Islet of Langerhans (tissue), 1 donor: ENCODE measurements around the gene KCNK7.

Experiments used
- FAIRE-seq: peaks from one replicate; lab custom pipeline; 2011; peaks lifted over from hg19 to GRCh38; lab: Jason Lieb, UNC

The KCNK7 gene

GRCh38 chr11:65556470-65557279, 38.9 kb downstream of the KCNK7 start:
- no peak for FAIRE-seq

GRCh38 chr11:65555693-65556231, 39.8 kb downstream of the KCNK7 start:
- FAIRE-seq = no peak

- FAIRE-seq = no peak
Measured at GRCh38 chr11:65554842-65555430, 40.7 kb downstream of the KCNK7 start.

- FAIRE-seq = no peak
Measured at GRCh38 chr11:65554057-65554818, 41.4 kb downstream of the KCNK7 start.

GRCh38 chr11:65553301-65554001, 42.1 kb downstream of the KCNK7 start:
- no peak for FAIRE-seq

GRCh38 chr11:65552388-65552951, 43.1 kb downstream of the KCNK7 start:
- no peak for FAIRE-seq

- no peak for FAIRE-seq
Measured at GRCh38 chr11:65551572-65552387, 43.8 kb downstream of the KCNK7 start.

GRCh38 chr11:65549096-65549495, 46.5 kb downstream of the KCNK7 start:
- no peak for FAIRE-seq

GRCh38 chr11:65548395-65548794, 47.2 kb downstream of the KCNK7 start:
- FAIRE-seq = no peak

- FAIRE-seq = no peak
Measured at GRCh38 chr11:65547446-65548125, 48.0 kb downstream of the KCNK7 start.

- no peak for FAIRE-seq
Measured at GRCh38 chr11:65546217-65546958, 49.2 kb downstream of the KCNK7 start.

- FAIRE-seq = no peak
Measured at GRCh38 chr11:65545853-65546216, 49.8 kb downstream of the KCNK7 start.
